Epithelial cell of proximal tubule (primary cell): Measurements from ENCODE around the gene HES5. TPM values are rescaled to one million over a fixed set of nuclear protein-coding genes. Genes with fewer than 3 reads are reported as not detected.
A peak's percentile ranks its signal among the peaks of the same experiment; 100 is the strongest.

Experiments
- DNase-seq: peaks from one replicate; pipeline ENCODE4 v3.0.0-alpha.2; 2011; ENCODE audit warnings: low read depth
- H3K4me3 ChIP-seq: 2 replicates; pipeline ENCODE4 v1.5.1; 2011; ENCODE audit warnings: low read depth, mild to moderate bottlenecking, low read length
- total RNA-seq: library from RNA; depleted of rRNA; stranded (reverse); fragments of >200 nt; gene quantifications from 2 replicates; pipeline ENCODE4 v1.2.3, GENCODE V29; 2015
- TF ChIP-seq, protein P1 (sequence below): conservative IDR thresholded peaks from 2 replicates; pipeline ENCODE4 v1.5.1; 2012; ENCODE audit warnings: low read depth, mild to moderate bottlenecking, low read length

Gene HES5
- total RNA-seq, 1 donor from 2014 or later, result not detected

- TF ChIP-seq, protein P1, sequence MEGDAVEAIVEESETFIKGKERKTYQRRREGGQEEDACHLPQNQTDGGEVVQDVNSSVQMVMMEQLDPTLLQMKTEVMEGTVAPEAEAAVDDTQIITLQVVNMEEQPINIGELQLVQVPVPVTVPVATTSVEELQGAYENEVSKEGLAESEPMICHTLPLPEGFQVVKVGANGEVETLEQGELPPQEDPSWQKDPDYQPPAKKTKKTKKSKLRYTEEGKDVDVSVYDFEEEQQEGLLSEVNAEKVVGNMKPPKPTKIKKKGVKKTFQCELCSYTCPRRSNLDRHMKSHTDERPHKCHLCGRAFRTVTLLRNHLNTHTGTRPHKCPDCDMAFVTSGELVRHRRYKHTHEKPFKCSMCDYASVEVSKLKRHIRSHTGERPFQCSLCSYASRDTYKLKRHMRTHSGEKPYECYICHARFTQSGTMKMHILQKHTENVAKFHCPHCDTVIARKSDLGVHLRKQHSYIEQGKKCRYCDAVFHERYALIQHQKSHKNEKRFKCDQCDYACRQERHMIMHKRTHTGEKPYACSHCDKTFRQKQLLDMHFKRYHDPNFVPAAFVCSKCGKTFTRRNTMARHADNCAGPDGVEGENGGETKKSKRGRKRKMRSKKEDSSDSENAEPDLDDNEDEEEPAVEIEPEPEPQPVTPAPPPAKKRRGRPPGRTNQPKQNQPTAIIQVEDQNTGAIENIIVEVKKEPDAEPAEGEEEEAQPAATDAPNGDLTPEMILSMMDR, result no peak
- H3K4me3 ChIP-seq, result no peak overlapping the region
- DNase-seq, result no peak
These were observed 29.6 kb upstream of the HES5 start for GRCh38 chr1:2559509-2560298.

- no peak for DNase-seq
- TF ChIP-seq, protein P1, result no peak
- H3K4me3 ChIP-seq, result no peak overlapping the region
These were observed 28.8 kb upstream of the HES5 start for GRCh38 chr1:2558861-2559260.

GRCh38 chr1:2558420-2558819 lies 28.4 kb upstream of the HES5 start:
- no peak for DNase-seq
- TF ChIP-seq, protein P1, result no peak

GRCh38 chr1:2557482-2558400 lies 27.7 kb upstream of the HES5 start:
- peak overlapping the region; percentile 81 for H3K4me3 ChIP-seq
- no peak for DNase-seq
- TF ChIP-seq, protein P1, result no peak

More at GRCh38 chr1:2558420-2558819, 28.4 kb upstream of the HES5 start:
- no peak overlapping the region for H3K4me3 ChIP-seq

- H3K4me3 ChIP-seq, result peak overlapping the region; percentile 81
- no peak for DNase-seq
- TF ChIP-seq, protein P1, result peak; percentile 23
These were observed 26.8 kb upstream of the HES5 start for GRCh38 chr1:2556678-2557481.

DNA sequence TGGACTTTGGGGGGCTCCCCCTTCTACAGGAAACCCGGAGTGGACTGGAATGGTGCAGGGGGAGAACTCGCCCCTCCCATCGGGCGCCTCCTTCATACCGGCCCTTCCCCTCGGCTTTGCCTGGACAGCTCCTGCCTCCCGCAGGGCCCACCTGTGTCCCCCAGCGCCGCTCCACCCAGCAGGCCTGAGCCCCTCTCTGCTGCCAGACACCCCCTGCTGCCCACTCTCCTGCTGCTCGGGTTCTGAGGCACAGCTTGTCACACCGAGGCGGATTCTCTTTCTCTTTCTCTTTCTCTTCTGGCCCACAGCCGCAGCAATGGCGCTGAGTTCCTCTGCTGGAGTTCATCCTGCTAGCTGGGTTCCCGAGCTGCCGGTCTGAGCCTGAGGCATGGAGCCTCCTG lies 26.2 kb upstream of the HES5 start, which contains the start of gene TNFRSF14:
TNFRSF14 (plus strand) TSS at position 95 of the 401 bp plus-strand sequence; CDS start at position 389, 294 bp downstream.
- no peak for DNase-seq
- TF ChIP-seq, protein P1, result peak; percentile 15

More for the DNA sequence above, 26.2 kb upstream of the HES5 start, which contains the start of gene TNFRSF14:
- H3K4me3 ChIP-seq, result peak within 1 kb of the TSS; percentile 81
